ENCODE data around the gene GJB6. TPM values are rescaled to one million over a fixed set of nuclear protein-coding genes. Genes with fewer than 3 reads are reported as not detected.

GJB6 gene
- total and polyA plus RNA-seq, 2 donors = 22.9 to 24.1 TPM

- Histone ChIP-seq H3K36me3 (ENCODE audit: control insufficient read depth in 2 of 2, insufficient read depth in 2 of 2, low read length in 1 of 2) (no peaks in the 10 kb centered on the region), H3K27me3 (ENCODE audit: control insufficient read depth in 2 of 2, insufficient read depth in 1 of 2, low read length in 1 of 2) (no peaks in the 10 kb centered on the region), H3K4me3 (ENCODE audit: low read length in 2 of 2) (no peak overlapping the region), H3K9me3 (ENCODE audit: control insufficient read depth in 2 of 2, insufficient read depth in 1 of 2, low read length in 1 of 2) (no peaks in the 10 kb centered on the region), H3K4me1 (ENCODE audit: control insufficient read depth in 2 of 2, insufficient read depth in 2 of 2, low read length in 2 of 2) (peaks cover 7 to 13% of the 10 kb centered on the region in 2 donors), H3K27ac (ENCODE audit: low read depth in 1 of 2, low read length in 1 of 2) (peak overlapping the region in 1 of 2 donors; percentile 67)
- WGBS = 68% methylated on average over 9 of the region's 9 CpGs
- DNase-seq (ENCODE audit: low read depth in 6 of 9, low spot score in 9 of 9) = peak in 6 of 9 donors; percentile 8 to 59 (median 14)
Measured at GRCh38 chr13:20264271-20265018, 32.3 kb upstream of the GJB6 start.

- Histone ChIP-seq H3K36me3 (ENCODE audit: control insufficient read depth in 2 of 2, insufficient read depth in 2 of 2, low read length in 1 of 2) (no peaks in the 10 kb centered on the region), H3K27me3 (ENCODE audit: control insufficient read depth in 2 of 2, insufficient read depth in 1 of 2, low read length in 1 of 2) (no peaks in the 10 kb centered on the region), H3K4me1 (ENCODE audit: control insufficient read depth in 2 of 2, insufficient read depth in 2 of 2, low read length in 2 of 2) (peaks cover 7 to 13% of the 10 kb centered on the region in 2 donors), H3K4me3 (ENCODE audit: low read length in 2 of 2) (no peak overlapping the region), H3K27ac (ENCODE audit: low read depth in 1 of 2, low read length in 1 of 2) (peak overlapping the region in 1 of 2 donors; percentile 67), H3K9me3 (ENCODE audit: control insufficient read depth in 2 of 2, insufficient read depth in 1 of 2, low read length in 1 of 2) (no peaks in the 10 kb centered on the region)
- 98% methylated on average over 8 of the region's 8 CpGs for WGBS
- DNase-seq (ENCODE audit: low read depth in 6 of 9, low spot score in 9 of 9) = no peak
Measured at GRCh38 chr13:20263393-20264044, 31.4 kb upstream of the GJB6 start.

GRCh38 chr13:20258963-20259288 lies 26.8 kb upstream of the GJB6 start:
- H3K9me3 ChIP-seq (ENCODE audit: control insufficient read depth in 2 of 2, insufficient read depth in 1 of 2, low read length in 1 of 2) = no peaks in the 10 kb centered on the region
- H3K27ac ChIP-seq (ENCODE audit: low read depth in 1 of 2, low read length in 1 of 2) = peak overlapping the region in 1 of 2 donors; percentile 52
- no peak overlapping the region for H3K4me3 ChIP-seq (ENCODE audit: low read length in 2 of 2)
- no peak for DNase-seq (ENCODE audit: low read depth in 6 of 9, low spot score in 9 of 9)
- no peaks in the 10 kb centered on the region for H3K36me3 ChIP-seq (ENCODE audit: control insufficient read depth in 2 of 2, insufficient read depth in 2 of 2, low read length in 1 of 2)
- H3K27me3 ChIP-seq (ENCODE audit: control insufficient read depth in 2 of 2, insufficient read depth in 1 of 2, low read length in 1 of 2) = peaks cover 0 to 4% of the 10 kb centered on the region in 2 donors
- WGBS = 89% methylated on average over 4 of the region's 4 CpGs
- H3K4me1 ChIP-seq (ENCODE audit: control insufficient read depth in 2 of 2, insufficient read depth in 2 of 2, low read length in 2 of 2) = peaks cover 0 to 6% of the 10 kb centered on the region in 2 donors

GRCh38 chr13:20258208-20258962 lies 26.3 kb upstream of the GJB6 start:
- WGBS = 89% methylated on average over 15 of the region's 15 CpGs
- peak in 1 of 9 donors; percentile 13 for DNase-seq (ENCODE audit: low read depth in 6 of 9, low spot score in 9 of 9)
- H3K4me3 ChIP-seq (ENCODE audit: low read length in 2 of 2) = no peak overlapping the region
- peaks cover 0 to 1% of the 10 kb centered on the region in 2 donors for H3K4me1 ChIP-seq (ENCODE audit: control insufficient read depth in 2 of 2, insufficient read depth in 2 of 2, low read length in 2 of 2)
- H3K9me3 ChIP-seq (ENCODE audit: control insufficient read depth in 2 of 2, insufficient read depth in 1 of 2, low read length in 1 of 2) = no peaks in the 10 kb centered on the region
- peak overlapping the region in 1 of 2 donors; percentile 61 for H3K27ac ChIP-seq (ENCODE audit: low read depth in 1 of 2, low read length in 1 of 2)
- no peaks in the 10 kb centered on the region for H3K36me3 ChIP-seq (ENCODE audit: control insufficient read depth in 2 of 2, insufficient read depth in 2 of 2, low read length in 1 of 2)
- peaks cover 0 to 4% of the 10 kb centered on the region in 2 donors for H3K27me3 ChIP-seq (ENCODE audit: control insufficient read depth in 2 of 2, insufficient read depth in 1 of 2, low read length in 1 of 2)

GRCh38 chr13:20254076-20254475 lies 22.0 kb upstream of the GJB6 start:
- WGBS = 85% methylated on average over 4 of the region's 4 CpGs
- no peak overlapping the region for H3K27ac ChIP-seq (ENCODE audit: low read depth in 1 of 2, low read length in 1 of 2)
- no peak for DNase-seq (ENCODE audit: low read depth in 6 of 9, low spot score in 9 of 9)
- peaks cover 0 to 4% of the 10 kb centered on the region in 2 donors for H3K27me3 ChIP-seq (ENCODE audit: control insufficient read depth in 2 of 2, insufficient read depth in 1 of 2, low read length in 1 of 2)
- no peaks in the 10 kb centered on the region for H3K36me3 ChIP-seq (ENCODE audit: control insufficient read depth in 2 of 2, insufficient read depth in 2 of 2, low read length in 1 of 2)
- no peaks in the 10 kb centered on the region for H3K4me1 ChIP-seq (ENCODE audit: control insufficient read depth in 2 of 2, insufficient read depth in 2 of 2, low read length in 2 of 2)
- H3K4me3 ChIP-seq (ENCODE audit: low read length in 2 of 2) = no peak overlapping the region
- no peaks in the 10 kb centered on the region for H3K9me3 ChIP-seq (ENCODE audit: control insufficient read depth in 2 of 2, insufficient read depth in 1 of 2, low read length in 1 of 2)

- Histone ChIP-seq H3K4me1 (ENCODE audit: control insufficient read depth in 2 of 2, insufficient read depth in 2 of 2, low read length in 2 of 2) (peaks cover 0 to 9% of the 10 kb centered on the region in 2 donors), H3K27me3 (ENCODE audit: control insufficient read depth in 2 of 2, insufficient read depth in 1 of 2, low read length in 1 of 2) (peaks cover 0 to 7% of the 10 kb centered on the region in 2 donors), H3K4me3 (ENCODE audit: low read length in 2 of 2) (no peak overlapping the region), H3K9me3 (ENCODE audit: control insufficient read depth in 2 of 2, insufficient read depth in 1 of 2, low read length in 1 of 2) (no peaks in the 10 kb centered on the region), H3K36me3 (ENCODE audit: control insufficient read depth in 2 of 2, insufficient read depth in 2 of 2, low read length in 1 of 2) (no peaks in the 10 kb centered on the region), H3K27ac (ENCODE audit: low read depth in 1 of 2, low read length in 1 of 2) (no peak overlapping the region)
- 94% methylated on average over 5 of the region's 5 CpGs for WGBS
- DNase-seq (ENCODE audit: low read depth in 6 of 9, low spot score in 9 of 9) = no peak
Measured at GRCh38 chr13:20249913-20250312, 17.8 kb upstream of the GJB6 start.

GRCh38 chr13:20247963-20248362 lies 15.8 kb upstream of the GJB6 start:
- Histone ChIP-seq H3K4me1 (ENCODE audit: control insufficient read depth in 2 of 2, insufficient read depth in 2 of 2, low read length in 2 of 2) (peaks cover 0 to 9% of the 10 kb centered on the region in 2 donors), H3K27me3 (ENCODE audit: control insufficient read depth in 2 of 2, insufficient read depth in 1 of 2, low read length in 1 of 2) (peaks cover 0 to 7% of the 10 kb centered on the region in 2 donors), H3K9me3 (ENCODE audit: control insufficient read depth in 2 of 2, insufficient read depth in 1 of 2, low read length in 1 of 2) (no peaks in the 10 kb centered on the region), H3K36me3 (ENCODE audit: control insufficient read depth in 2 of 2, insufficient read depth in 2 of 2, low read length in 1 of 2) (no peaks in the 10 kb centered on the region), H3K4me3 (ENCODE audit: low read length in 2 of 2) (no peak overlapping the region), H3K27ac (ENCODE audit: low read depth in 1 of 2, low read length in 1 of 2) (no peak overlapping the region)
- no peak for DNase-seq (ENCODE audit: low read depth in 6 of 9, low spot score in 9 of 9)
- 93% methylated on average over 10 of the region's 10 CpGs for WGBS

GRCh38 chr13:20247403-20247802 lies 15.3 kb upstream of the GJB6 start:
- DNase-seq (ENCODE audit: low read depth in 6 of 9, low spot score in 9 of 9) = no peak
- 83% methylated on average over 14 of the region's 14 CpGs for whole genome bisulfite sequencing
- Histone ChIP-seq H3K27ac (ENCODE audit: low read depth in 1 of 2, low read length in 1 of 2) (no peak overlapping the region), H3K27me3 (ENCODE audit: control insufficient read depth in 2 of 2, insufficient read depth in 1 of 2, low read length in 1 of 2) (peaks cover 0 to 7% of the 10 kb centered on the region in 2 donors), H3K36me3 (ENCODE audit: control insufficient read depth in 2 of 2, insufficient read depth in 2 of 2, low read length in 1 of 2) (no peaks in the 10 kb centered on the region), H3K9me3 (ENCODE audit: control insufficient read depth in 2 of 2, insufficient read depth in 1 of 2, low read length in 1 of 2) (no peaks in the 10 kb centered on the region), H3K4me3 (ENCODE audit: low read length in 2 of 2) (no peak overlapping the region), H3K4me1 (ENCODE audit: control insufficient read depth in 2 of 2, insufficient read depth in 2 of 2, low read length in 2 of 2) (peaks cover 0 to 9% of the 10 kb centered on the region in 2 donors)

- no peak overlapping the region for H3K27ac ChIP-seq (ENCODE audit: low read depth in 1 of 2, low read length in 1 of 2)
- WGBS = 88% methylated on average over 2 of the region's 2 CpGs
Measured at GRCh38 chr13:20241593-20241992, 9.5 kb upstream of the GJB6 start.

More at GRCh38 chr13:20241593-20241992, 9.5 kb upstream of the GJB6 start:
- H3K4me1 ChIP-seq (ENCODE audit: control insufficient read depth in 2 of 2, insufficient read depth in 2 of 2, low read length in 2 of 2) = peaks cover 0 to 2% of the 10 kb centered on the region in 2 donors
- H3K36me3 ChIP-seq (ENCODE audit: control insufficient read depth in 2 of 2, insufficient read depth in 2 of 2, low read length in 1 of 2) = no peaks in the 10 kb centered on the region
- no peak for DNase-seq (ENCODE audit: low read depth in 6 of 9, low spot score in 9 of 9)
- peaks cover 0 to 13% of the 10 kb centered on the region in 2 donors for H3K27me3 ChIP-seq (ENCODE audit: control insufficient read depth in 2 of 2, insufficient read depth in 1 of 2, low read length in 1 of 2)
- H3K9me3 ChIP-seq (ENCODE audit: control insufficient read depth in 2 of 2, insufficient read depth in 1 of 2, low read length in 1 of 2) = no peaks in the 10 kb centered on the region
- no peak overlapping the region for H3K4me3 ChIP-seq (ENCODE audit: low read length in 2 of 2)
